ENCODE measurements around the gene GLDN.

The GLDN gene

GRCh38 chr15:51346136-51346535 lies 4.7 kb downstream of the GLDN start:
- H2AFZ ChIP-seq (ENCODE audit: low read length), result no peak overlapping the region
- H3K9ac ChIP-seq (ENCODE audit: low read length), result no peak overlapping the region
- no peaks in the 10 kb centered on the region for H3K36me3 ChIP-seq (replicated peaks; ENCODE audit: insufficient read depth, low read length)
- no peak overlapping the region for H3K4me3 ChIP-seq (ENCODE audit: low read length)
- peaks cover 12% of the 10 kb centered on the region for H3F3A ChIP-seq (ENCODE audit: insufficient read depth, low read length)
- H3K79me2 ChIP-seq (ENCODE audit: low read length), result no peaks in the 10 kb centered on the region
- H3K4me1 ChIP-seq (ENCODE audit: low read length), result peaks cover 24% of the 10 kb centered on the region
- H3K9me3 ChIP-seq (replicated peaks; ENCODE audit: insufficient read depth, low read length), result no peaks in the 10 kb centered on the region
- TF ChIP-seq EZH2 (optimal IDR thresholded peaks at IDR 0.05; ENCODE audit: low read depth, low read length) (no peak), CTCF (IDR thresholded peaks at IDR 0.05; ENCODE audit: low read length) (no peak), EZH2phosphoT487 (IDR thresholded peaks at IDR 0.05; ENCODE audit: low read length) (no peak)
- H3K4me2 ChIP-seq (ENCODE audit: low read depth, low read length), result no peak overlapping the region
- no peaks in the 10 kb centered on the region for H3K9me2 ChIP-seq (replicated peaks; ENCODE audit: insufficient read depth, low read length)
- no peak overlapping the region for H3K27ac ChIP-seq (ENCODE audit: low read length)
- peaks cover 24% of the 10 kb centered on the region for H3K27me3 ChIP-seq (replicated peaks; ENCODE audit: insufficient read depth, low read length)
- DNase-seq, result no peak
- H4K20me1 ChIP-seq (ENCODE audit: insufficient read depth, low read length), result no peaks in the 10 kb centered on the region

- Histone ChIP-seq H3K4me3 (ENCODE audit: low read length) (peak overlapping the region; percentile 22), H4K20me1 (ENCODE audit: insufficient read depth, low read length) (no peaks in the 10 kb centered on the region), H3K36me3 (replicated peaks; ENCODE audit: insufficient read depth, low read length) (no peaks in the 10 kb centered on the region), H3K9ac (ENCODE audit: low read length) (no peak overlapping the region; the same call in 1 of the 2 replicates), H3F3A (ENCODE audit: insufficient read depth, low read length) (peaks cover 12% of the 10 kb centered on the region), H3K27me3 (replicated peaks; ENCODE audit: insufficient read depth, low read length) (peaks cover 30% of the 10 kb centered on the region), H3K27ac (ENCODE audit: low read length) (peak overlapping the region; percentile 59; the same call in 1 of the 2 replicates), H3K9me3 (replicated peaks; ENCODE audit: insufficient read depth, low read length) (no peaks in the 10 kb centered on the region), H3K4me1 (ENCODE audit: low read length) (peaks cover 24% of the 10 kb centered on the region), H3K9me2 (replicated peaks; ENCODE audit: insufficient read depth, low read length) (no peaks in the 10 kb centered on the region), H3K79me2 (ENCODE audit: low read length) (no peaks in the 10 kb centered on the region), H2AFZ (ENCODE audit: low read length) (no peak overlapping the region), H3K4me2 (ENCODE audit: low read depth, low read length) (peak overlapping the region; percentile 92)
- TF ChIP-seq EZH2 (optimal IDR thresholded peaks at IDR 0.05; ENCODE audit: low read depth, low read length) (no peak), EZH2phosphoT487 (IDR thresholded peaks at IDR 0.05; ENCODE audit: low read length) (no peak), CTCF (IDR thresholded peaks at IDR 0.05; ENCODE audit: low read length) (no peak)
- peak; percentile 91 for DNase-seq
Measured at GRCh38 chr15:51348688-51349087, 7.2 kb downstream of the GLDN start.

- DNase-seq, result peak; percentile 14
- Histone ChIP-seq H3K4me3 (ENCODE audit: low read length) (peak overlapping the region; percentile 22), H3K9me2 (replicated peaks; ENCODE audit: insufficient read depth, low read length) (no peaks in the 10 kb centered on the region), H3K27ac (ENCODE audit: low read length) (peak overlapping the region; percentile 59; the same call in 1 of the 2 replicates), H3K36me3 (replicated peaks; ENCODE audit: insufficient read depth, low read length) (no peaks in the 10 kb centered on the region), H3K79me2 (ENCODE audit: low read length) (no peaks in the 10 kb centered on the region), H2AFZ (ENCODE audit: low read length) (no peak overlapping the region), H3K27me3 (replicated peaks; ENCODE audit: insufficient read depth, low read length) (peaks cover 30% of the 10 kb centered on the region), H4K20me1 (ENCODE audit: insufficient read depth, low read length) (no peaks in the 10 kb centered on the region), H3K9ac (ENCODE audit: low read length) (peak overlapping the region; percentile 20; the same call in 1 of the 2 replicates), H3F3A (ENCODE audit: insufficient read depth, low read length) (peaks cover 12% of the 10 kb centered on the region), H3K4me1 (ENCODE audit: low read length) (peaks cover 24% of the 10 kb centered on the region), H3K4me2 (ENCODE audit: low read depth, low read length) (peak overlapping the region; percentile 92), H3K9me3 (replicated peaks; ENCODE audit: insufficient read depth, low read length) (no peaks in the 10 kb centered on the region)
- TF ChIP-seq CTCF (IDR thresholded peaks at IDR 0.05; ENCODE audit: low read length) (no peak), EZH2 (optimal IDR thresholded peaks at IDR 0.05; ENCODE audit: low read depth, low read length) (no peak), EZH2phosphoT487 (IDR thresholded peaks at IDR 0.05; ENCODE audit: low read length) (no peak)
Measured at GRCh38 chr15:51349156-51349844, 7.8 kb downstream of the GLDN start.
